Body of pancreas (tissue), 4 donors: ENCODE data around the gene EHMT1. TPM values are rescaled to one million over a fixed set of nuclear protein-coding genes. Genes with fewer than 3 reads are reported as not detected.

Experiments used
- ATAC-seq: fragments of 150-250 bp; one replicate; pipeline ENCODE4 v1.9.1; 2016
- DNase-seq, 4 donors: peaks; one replicate each; pipeline ENCODE4 v3.0.0-alpha.2; 2019
- H3K27ac ChIP-seq, 4 donors: fragments of 200-600 bp; sonication (generic); 1 replicate in 3 of 4; 2 replicates in 1 of 4; pipeline versions ENCODE4 v1.5.1 to v1.6.1; 2016 to 2019; ENCODE audit warnings: mild to moderate bottlenecking in 1 of 4, mixed read lengths in 1 of 4, moderate library complexity in 1 of 4
- H3K27me3 ChIP-seq, 2 donors: fragments of 200-600 bp; sonication (generic); one replicate each; pipeline ENCODE4 v1.6.0; 2016; ENCODE audit warnings: mild to moderate bottlenecking in 1 of 2
- H3K36me3 ChIP-seq, 2 donors: fragments of 200-600 bp; sonication (generic); replicated peaks in 1 of 2; 2 replicates each; pipeline ENCODE4 v1.5.1; 2016; ENCODE audit warnings: low read depth in 2 of 2; ENCODE audit not compliant: insufficient read depth in 1 of 2
- H3K4me1 ChIP-seq: fragments of 200-600 bp; sonication (generic); one replicate; pipeline ENCODE4 v1.6.0; 2016
- H3K4me3 ChIP-seq, 2 donors: fragments of 200-600 bp; sonication (generic); 1 replicate in 1 of 2; 2 replicates in 1 of 2; pipeline ENCODE4 v1.5.1; 2016 to 2019
- H3K9me3 ChIP-seq, 3 donors: fragments of 200-600 bp; sonication (generic); 1 replicate in 2 of 3; 2 replicates in 1 of 3; pipeline ENCODE4 v1.5.1; 2016
- CTCF ChIP-seq, 7 experiments: fragments of 450-650 bp in 4 of 7; fragments of 200-600 bp in 3 of 7; sonication (generic) in 3 of 7; IDR thresholded peaks; one replicate each; pipeline ENCODE4 v1.5.1; 2016 to 2019; ENCODE audit warnings: antibody characterized with exemption in 7 of 7
- POLR2A ChIP-seq, 3 donors: fragments of 450-650 bp; IDR thresholded peaks; one replicate each; pipeline ENCODE4 v1.6.1; 2016; ENCODE audit warnings: antibody characterized with exemption in 3 of 3, mild to moderate bottlenecking in 2 of 3
- whole genome bisulfite sequencing, 2 donors: methylation state at CpG; one replicate each; pipeline ENCODE4 v1.1.5; 2017; 5-methylcytosine and 5-hydroxymethylcytosine counted together
- intact Hi-C: fragments of 100-400 bp; cut with DNase I; formaldehyde crosslinking; loops from one replicate; pipeline ENCODE4 v1.15.1; 2023
- total RNA-seq, 2 donors: library from RNA; depleted of rRNA; stranded (reverse); fragments of >200 nt; gene quantifications; one replicate each; pipeline ENCODE4 v1.1.0, GENCODE V29; 2016

EHMT1 gene
- total RNA-seq, 2 donors from 2014 or later, result 41.0 to 65.9 TPM

DNA sequence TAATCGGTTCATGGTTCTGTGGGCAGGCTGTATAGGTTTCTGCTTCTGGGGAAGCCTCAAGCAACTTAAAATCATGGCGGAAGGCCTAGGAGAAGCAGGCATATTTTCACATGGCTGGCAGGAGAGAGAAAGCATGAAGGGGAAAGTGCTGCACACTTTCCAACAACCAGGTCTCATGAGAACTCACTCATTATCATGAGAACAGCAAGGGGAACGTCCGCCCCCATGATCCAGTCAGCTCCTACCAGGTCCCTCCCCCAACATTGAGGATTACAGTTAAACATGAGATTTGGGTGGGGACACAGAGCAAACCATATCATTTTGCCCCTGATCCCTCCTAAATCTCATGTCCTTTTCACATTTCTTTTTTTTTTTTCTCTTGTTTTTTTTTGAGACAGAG lies 82.1 kb downstream of the EHMT1 start:
- no peak for DNase-seq
- no peak for ATAC-seq
- intact Hi-C loops, result no loop called here
- Histone ChIP-seq H3K9me3 (no peaks in the 10 kb centered on the region), H3K4me1 (no peaks in the 10 kb centered on the region), H3K27me3 (no peaks in the 10 kb centered on the region), H3K27ac (no peak overlapping the region), H3K4me3 (no peak overlapping the region), H3K36me3 (no peaks in the 10 kb centered on the region)
- TF ChIP-seq CTCF (IDR thresholded peaks at IDR 0.05), result no peak
- TF ChIP-seq POLR2A (IDR thresholded peaks at IDR 0.05), result no peak
- WGBS, 2 donors, result 89 to 93% methylated on average over 4 of the region's 4 CpGs

DNA sequence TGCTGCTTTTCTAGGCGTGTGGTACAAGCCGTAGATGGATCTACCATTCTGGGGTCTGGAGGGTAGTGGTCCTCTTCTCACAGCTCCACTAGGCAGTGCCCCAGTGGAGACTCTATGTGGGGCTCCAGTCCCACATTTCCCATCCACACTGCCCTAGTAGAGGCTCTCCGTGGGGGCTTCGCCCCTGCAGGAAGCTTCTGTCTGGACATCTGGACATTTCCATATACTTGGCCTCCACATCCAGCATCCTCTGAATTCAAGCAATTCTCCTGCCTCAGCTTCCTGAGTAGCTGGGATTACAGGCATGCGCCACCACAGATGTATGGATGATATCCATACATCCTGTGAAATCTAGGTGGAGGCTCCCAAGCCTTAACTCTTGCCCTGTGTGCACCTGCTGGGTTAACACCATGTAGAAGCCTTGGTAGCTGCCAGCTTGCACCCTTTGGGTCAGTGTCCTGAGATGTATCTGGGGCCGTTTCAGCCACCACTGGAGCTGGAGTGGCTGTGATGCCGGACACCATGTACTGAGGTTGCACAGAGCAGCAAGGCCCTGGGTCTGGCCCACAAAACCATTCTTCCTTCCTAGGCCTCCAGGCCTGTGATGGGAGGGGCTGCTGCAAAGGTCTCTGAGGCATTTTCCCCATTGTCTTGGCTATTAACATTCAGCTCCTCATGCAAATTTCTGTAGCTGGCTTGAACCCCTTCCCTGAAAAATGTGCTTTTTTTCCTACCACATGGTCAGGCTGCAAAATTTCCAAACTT lies 84.0 kb downstream of the EHMT1 start:
- no peak for DNase-seq
- no peak overlapping the region for H3K27ac ChIP-seq
- H3K36me3 ChIP-seq, result no peaks in the 10 kb centered on the region
- no peak for ATAC-seq
- H3K27me3 ChIP-seq, result no peaks in the 10 kb centered on the region
- H3K4me1 ChIP-seq, result no peaks in the 10 kb centered on the region
- intact Hi-C loops, result no loop called here
- H3K4me3 ChIP-seq, result no peak overlapping the region
- no peak for TF ChIP-seq CTCF (IDR thresholded peaks at IDR 0.05)
- no peak for TF ChIP-seq POLR2A (IDR thresholded peaks at IDR 0.05)
- no peaks in the 10 kb centered on the region for H3K9me3 ChIP-seq
- WGBS, 2 donors, result 91 to 100% methylated on average over 3 to 7 of the region's 7 CpGs

GRCh38 chr9:137703842-137704508 lies 85.2 kb downstream of the EHMT1 start:
- Histone ChIP-seq H3K4me1 (no peaks in the 10 kb centered on the region), H3K36me3 (no peaks in the 10 kb centered on the region), H3K27me3 (no peaks in the 10 kb centered on the region), H3K27ac (no peak overlapping the region), H3K4me3 (no peak overlapping the region), H3K9me3 (no peaks in the 10 kb centered on the region)
- DNase-seq (no peak), ATAC-seq (no peak)
- TF ChIP-seq CTCF (IDR thresholded peaks at IDR 0.05) (no peak), POLR2A (IDR thresholded peaks at IDR 0.05) (no peak)
- intact Hi-C loops, result no loop called here
- WGBS, 2 donors, result 88 to 90% methylated on average over 6 of the region's 6 CpGs

- no peak overlapping the region for H3K4me3 ChIP-seq
- no peaks in the 10 kb centered on the region for H3K27me3 ChIP-seq
- intact Hi-C loops, result no loop called here
- DNase-seq, result no peak
- H3K4me1 ChIP-seq, result no peaks in the 10 kb centered on the region
- no peak for ATAC-seq
- no peak for TF ChIP-seq CTCF (IDR thresholded peaks at IDR 0.05)
- TF ChIP-seq POLR2A (IDR thresholded peaks at IDR 0.05), result no peak
- H3K27ac ChIP-seq, result no peak overlapping the region
- 61 to 81% methylated on average over 6 to 7 of the region's 8 CpGs for WGBS, 2 donors
- H3K36me3 ChIP-seq, result no peaks in the 10 kb centered on the region
- no peaks in the 10 kb centered on the region for H3K9me3 ChIP-seq
These were observed 86.6 kb downstream of the EHMT1 start for GRCh38 chr9:137705443-137705863.
